WI38 (cell line): Measurements from ENCODE around the gene ODAD3.
"Not testable (repeated sequence)": the region's sequence is repeated elsewhere in the genome, so short reads cannot be mapped to it uniquely, and the experiment has no call there.

Experiments
- H3K4me3 ChIP-seq: 2 replicates; pipeline ENCODE4 v1.5.1; 2011; ENCODE audit warnings: low read depth, mild to moderate bottlenecking, control low read depth, low read length
- CTCF ChIP-seq: IDR thresholded peaks from 2 replicates; pipeline ENCODE4 v1.5.1; 2012; ENCODE audit warnings: low read depth, mild to moderate bottlenecking, control low read depth, low read length

ODAD3 gene

GRCh38 chr19:11446271-11446651 lies 11.3 kb upstream of the ODAD3 start:
- H3K4me3 ChIP-seq = no peak overlapping the region
- no peak for TF ChIP-seq CTCF

- no peak for TF ChIP-seq CTCF
Measured at GRCh38 chr19:11445141-11445540, 10.2 kb upstream of the ODAD3 start.

DNA sequence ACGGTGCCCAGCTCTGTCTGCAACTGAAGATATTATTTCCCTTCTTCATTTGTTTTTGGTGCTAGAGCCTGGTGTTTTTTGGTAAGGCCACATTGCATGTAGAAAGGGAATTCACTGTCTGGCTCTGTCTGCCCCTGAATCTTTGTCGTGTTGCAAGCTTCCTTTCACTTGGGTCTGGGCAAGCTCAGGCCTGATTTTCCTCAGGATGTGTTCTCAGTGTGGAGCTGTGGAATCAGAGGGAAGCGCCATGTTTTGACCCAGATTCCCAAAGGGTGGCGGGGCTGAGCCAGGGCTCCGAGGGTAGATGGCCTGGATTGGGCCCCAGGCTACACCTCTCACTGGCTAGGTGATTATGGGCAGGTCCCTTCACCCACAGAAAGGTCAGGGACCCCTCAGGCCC lies 9.1 kb upstream of the ODAD3 start:
- no peak overlapping the region for H3K4me3 ChIP-seq
- TF ChIP-seq CTCF = no peak

More at GRCh38 chr19:11445141-11445540, 10.2 kb upstream of the ODAD3 start:
- H3K4me3 ChIP-seq = no peak overlapping the region

DNA sequence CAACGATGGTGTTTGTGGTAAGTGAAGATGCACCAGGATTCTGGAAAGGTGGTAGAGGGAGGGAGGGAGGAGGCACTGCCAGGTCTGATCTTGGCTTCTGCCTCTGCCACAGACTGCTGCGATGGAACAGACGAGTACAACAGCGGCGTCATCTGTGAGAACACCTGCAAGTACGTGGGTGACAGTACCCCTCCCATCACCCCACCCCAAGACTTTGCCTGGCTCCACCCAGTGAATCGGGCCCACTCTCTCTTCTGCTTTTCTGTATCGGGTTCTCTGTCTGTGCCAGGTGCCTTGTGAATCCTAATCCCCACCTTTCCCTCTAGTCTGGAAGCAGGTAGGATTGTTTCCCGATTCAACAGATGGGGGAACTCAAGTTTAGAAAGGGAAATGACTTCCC lies 3.0 kb upstream of the ODAD3 start:
- TF ChIP-seq CTCF = no peak
- no peak overlapping the region for H3K4me3 ChIP-seq

DNA sequence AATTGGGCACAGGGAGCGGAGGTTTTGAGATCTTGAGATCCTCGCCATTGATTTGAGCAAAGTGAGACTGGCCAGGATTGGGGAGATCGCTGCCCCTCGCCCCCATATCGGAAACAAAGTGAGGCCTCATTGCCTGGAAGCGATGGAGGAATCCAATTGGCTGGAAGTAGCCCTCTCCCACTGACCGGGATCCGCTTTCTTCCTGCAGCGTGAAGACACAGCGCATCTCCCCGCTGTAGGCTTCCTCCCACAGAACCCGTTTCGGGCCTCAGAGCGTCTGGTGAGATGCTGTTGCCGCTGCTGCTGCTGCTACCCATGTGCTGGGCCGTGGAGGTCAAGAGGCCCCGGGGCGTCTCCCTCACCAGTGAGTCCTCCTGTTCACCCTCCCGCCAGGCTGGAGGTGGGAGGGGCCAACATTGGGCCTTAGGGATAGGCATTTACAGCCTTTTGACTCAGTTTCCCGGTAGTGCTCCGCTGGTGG lies 952 bp upstream of the ODAD3 start:
- H3K4me3 ChIP-seq = peak overlapping the region; percentile 96
- TF ChIP-seq CTCF = no peak

DNA sequence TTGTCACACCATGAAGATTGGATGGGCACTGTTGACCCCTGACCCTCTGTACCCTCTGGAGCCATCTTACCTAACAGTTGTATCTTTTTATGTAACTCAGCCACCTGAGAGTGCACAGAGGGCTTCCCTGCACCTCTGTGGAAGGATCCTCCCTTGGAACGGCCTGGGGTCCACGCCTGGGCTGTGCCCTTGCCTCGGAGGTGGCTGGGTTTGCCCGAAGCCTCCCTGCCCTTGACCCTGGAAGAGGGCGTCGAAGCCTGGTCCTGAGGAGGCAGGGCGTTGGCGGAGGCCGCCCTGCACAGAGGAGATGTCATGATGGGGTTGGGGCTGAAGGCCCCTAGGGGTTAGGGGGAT lies 241 bp downstream of the ODAD3 start:
- H3K4me3 ChIP-seq = peak overlapping the region; percentile 96
- TF ChIP-seq CTCF = no peak

DNA sequence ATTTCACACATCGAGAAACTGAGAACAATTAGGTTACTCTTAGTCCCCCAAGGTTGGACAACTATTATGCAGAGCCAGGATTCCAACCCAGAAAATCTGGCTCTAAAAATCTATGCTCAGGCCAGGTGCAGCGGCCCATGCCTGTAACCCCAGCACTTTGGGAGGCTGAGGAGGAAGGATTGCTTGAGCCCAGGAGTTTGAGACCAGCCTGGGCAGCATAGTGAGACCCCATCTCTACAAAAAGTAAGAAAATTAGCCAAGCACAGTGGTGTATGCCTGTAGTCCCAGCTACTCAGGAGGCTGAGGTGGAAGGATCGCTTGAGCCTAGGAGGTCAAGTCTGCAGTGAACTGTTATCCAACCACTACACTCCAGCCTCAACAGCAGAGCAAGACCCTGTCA lies 1.4 kb downstream of the ODAD3 start:
- H3K4me3 ChIP-seq = not testable (repeated sequence)

DNA sequence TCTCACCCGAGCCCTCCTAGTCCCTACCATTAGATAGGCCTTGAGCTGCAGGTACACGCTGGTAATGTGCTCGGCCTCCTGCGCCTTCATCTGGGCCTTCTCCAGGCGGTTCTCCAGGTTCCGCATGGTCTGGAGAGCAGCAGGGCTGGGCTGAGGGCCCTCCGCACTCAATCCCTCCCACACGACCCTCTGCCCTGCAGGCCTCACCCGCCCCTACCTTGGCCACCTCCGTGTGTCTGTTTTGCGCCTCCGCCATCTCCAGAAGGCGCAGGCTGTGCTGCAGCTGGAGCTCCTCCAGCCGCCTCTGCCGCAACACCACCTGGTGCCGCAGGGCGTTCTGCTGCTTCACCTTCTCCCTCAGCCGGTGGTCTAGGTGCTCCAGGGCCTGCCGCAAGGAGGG lies 8.3 kb downstream of the ODAD3 start:
- TF ChIP-seq CTCF = no peak
- H3K4me3 ChIP-seq = no peak overlapping the region
